Measurements from ENCODE around the gene IMPG2. TPM values are rescaled to one million over a fixed set of nuclear protein-coding genes. Genes with fewer than 3 reads are reported as not detected.

Gene IMPG2
- total RNA-seq, 1 donor from 2014 or later, result 0.29 TPM

GRCh38 chr3:101244212-101244575 is 76.2 kb downstream of the IMPG2 start:
- no peaks in the 10 kb centered on the region for H3K9me3 ChIP-seq
- intact Hi-C loops (cut with DNase I), result no loop called here
- TF ChIP-seq, protein P1, sequence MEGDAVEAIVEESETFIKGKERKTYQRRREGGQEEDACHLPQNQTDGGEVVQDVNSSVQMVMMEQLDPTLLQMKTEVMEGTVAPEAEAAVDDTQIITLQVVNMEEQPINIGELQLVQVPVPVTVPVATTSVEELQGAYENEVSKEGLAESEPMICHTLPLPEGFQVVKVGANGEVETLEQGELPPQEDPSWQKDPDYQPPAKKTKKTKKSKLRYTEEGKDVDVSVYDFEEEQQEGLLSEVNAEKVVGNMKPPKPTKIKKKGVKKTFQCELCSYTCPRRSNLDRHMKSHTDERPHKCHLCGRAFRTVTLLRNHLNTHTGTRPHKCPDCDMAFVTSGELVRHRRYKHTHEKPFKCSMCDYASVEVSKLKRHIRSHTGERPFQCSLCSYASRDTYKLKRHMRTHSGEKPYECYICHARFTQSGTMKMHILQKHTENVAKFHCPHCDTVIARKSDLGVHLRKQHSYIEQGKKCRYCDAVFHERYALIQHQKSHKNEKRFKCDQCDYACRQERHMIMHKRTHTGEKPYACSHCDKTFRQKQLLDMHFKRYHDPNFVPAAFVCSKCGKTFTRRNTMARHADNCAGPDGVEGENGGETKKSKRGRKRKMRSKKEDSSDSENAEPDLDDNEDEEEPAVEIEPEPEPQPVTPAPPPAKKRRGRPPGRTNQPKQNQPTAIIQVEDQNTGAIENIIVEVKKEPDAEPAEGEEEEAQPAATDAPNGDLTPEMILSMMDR (IDR thresholded peaks at IDR 0.05), result no peak
- H3K4me1 ChIP-seq, result no peaks in the 10 kb centered on the region
- no peaks in the 10 kb centered on the region for H3K27me3 ChIP-seq
- no peaks in the 10 kb centered on the region for H3K36me3 ChIP-seq
- DNase-seq (no peak), ATAC-seq (no peak)
- no peak overlapping the region for H3K27ac ChIP-seq
- H3K4me3 ChIP-seq, result no peak overlapping the region

DNA sequence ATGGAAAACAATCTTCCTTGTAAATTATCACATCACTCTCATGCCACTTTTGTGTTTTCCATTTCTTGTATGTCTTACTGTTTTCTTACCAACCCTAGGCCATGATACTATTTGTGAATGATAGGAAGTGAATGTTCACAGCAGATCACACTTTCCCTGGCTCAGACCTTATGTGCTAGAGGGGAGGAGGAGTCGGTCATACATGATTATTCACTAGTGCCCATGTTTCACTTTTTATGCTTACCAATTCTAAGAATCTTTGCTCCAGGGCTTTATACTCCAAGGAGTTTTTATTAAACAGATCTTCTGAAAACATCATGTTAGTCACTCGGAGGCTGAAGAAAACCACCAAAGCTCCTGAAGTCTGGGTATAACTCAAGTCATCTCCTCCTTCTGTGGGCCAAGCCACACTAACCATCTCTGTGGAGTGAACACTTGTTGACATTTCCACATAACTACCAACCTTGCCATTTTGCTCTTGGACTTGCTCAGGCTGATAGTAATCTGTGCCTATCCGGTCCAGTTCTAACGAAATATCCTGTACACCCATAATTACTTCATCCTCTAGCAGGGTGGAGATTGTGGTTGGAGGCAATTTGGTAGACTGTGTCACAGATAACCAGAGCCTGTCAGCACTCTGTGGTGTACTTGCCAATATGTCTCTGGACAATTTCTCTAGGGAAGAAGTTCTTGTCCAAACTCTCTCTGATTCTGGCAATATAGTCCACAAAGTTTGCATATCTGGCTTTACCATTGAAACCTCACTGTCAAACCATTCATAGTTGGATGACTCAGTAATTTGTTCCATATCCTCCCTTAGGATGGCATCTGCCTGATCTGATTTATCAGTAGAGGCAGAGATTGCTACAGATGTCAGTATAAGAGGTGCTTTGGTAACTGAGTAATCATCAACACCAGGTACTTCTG is 76.8 kb downstream of the IMPG2 start:
- TF ChIP-seq, protein P1 (IDR thresholded peaks at IDR 0.05), result no peak
- no peaks in the 10 kb centered on the region for H3K27me3 ChIP-seq
- no peaks in the 10 kb centered on the region for H3K9me3 ChIP-seq
- intact Hi-C loops (cut with DNase I), result no loop called here
- DNase-seq (no peak), ATAC-seq (no peak)
- H3K27ac ChIP-seq, result no peak overlapping the region
- no peaks in the 10 kb centered on the region for H3K4me1 ChIP-seq
- no peak overlapping the region for H3K4me3 ChIP-seq
- H3K36me3 ChIP-seq, result no peaks in the 10 kb centered on the region

- DNase-seq, result no peak
- Histone ChIP-seq H3K9me3 (no peaks in the 10 kb centered on the region), H3K4me1 (no peaks in the 10 kb centered on the region), H3K27me3 (no peaks in the 10 kb centered on the region), H3K36me3 (no peaks in the 10 kb centered on the region), H3K4me3 (no peak overlapping the region), H3K27ac (no peak overlapping the region)
- intact Hi-C loops (cut with DNase I), result no loop called here
- no peak for ATAC-seq
- TF ChIP-seq, protein P1 (IDR thresholded peaks at IDR 0.05), result no peak
These were observed 79.5 kb downstream of the IMPG2 start for GRCh38 chr3:101240719-101241399.

DNA sequence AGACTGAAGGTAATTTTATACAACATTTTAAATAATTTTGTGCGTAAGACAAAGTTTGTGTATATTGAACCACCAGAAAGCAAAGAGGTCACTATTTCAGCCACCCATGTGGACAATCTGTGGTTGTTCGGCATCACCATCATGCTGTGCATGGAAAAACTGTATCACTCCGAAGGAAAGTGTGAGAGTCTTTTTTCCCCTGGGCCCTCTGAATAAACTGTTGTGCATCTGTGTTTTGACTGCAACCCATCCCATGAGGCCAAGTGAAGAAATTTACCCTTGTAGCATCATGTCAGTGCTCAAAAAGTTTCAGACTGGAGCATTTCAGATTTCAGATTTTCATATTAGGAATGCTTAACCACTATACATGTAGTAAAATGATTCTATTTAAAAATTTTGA is 85.3 kb downstream of the IMPG2 start:
- no peak for ATAC-seq
- H3K27ac ChIP-seq, result no peak overlapping the region
- no peak overlapping the region for H3K4me3 ChIP-seq
- TF ChIP-seq, protein P1 (IDR thresholded peaks at IDR 0.05), result no peak
- intact Hi-C loops (cut with DNase I), result no loop called here
- no peaks in the 10 kb centered on the region for H3K27me3 ChIP-seq
- no peak for DNase-seq
- no peaks in the 10 kb centered on the region for H3K4me1 ChIP-seq
- no peaks in the 10 kb centered on the region for H3K9me3 ChIP-seq
- H3K36me3 ChIP-seq, result no peaks in the 10 kb centered on the region

DNA sequence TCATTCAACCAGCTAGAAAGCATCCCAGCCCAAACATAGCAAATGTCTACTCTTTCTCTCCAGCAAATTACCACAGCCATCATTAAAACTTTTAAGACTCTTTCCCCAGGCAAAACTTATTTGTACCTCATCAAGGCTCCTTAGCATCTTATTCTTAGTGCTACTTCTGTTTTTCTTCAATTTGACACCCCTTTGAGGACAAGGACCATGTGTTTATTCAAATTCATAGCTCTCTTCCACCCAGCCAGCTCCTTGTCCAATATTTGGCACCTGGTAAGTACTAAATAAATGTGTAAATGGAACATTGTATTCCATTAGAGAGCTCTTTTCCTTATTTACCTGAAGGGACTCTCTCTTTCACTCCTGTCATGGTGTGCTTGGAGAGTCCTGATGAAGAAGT is 89.8 kb downstream of the IMPG2 start:
- intact Hi-C loops (cut with DNase I), result no loop called here
- TF ChIP-seq, protein P1 (IDR thresholded peaks at IDR 0.05), result no peak
- H3K27me3 ChIP-seq, result no peaks in the 10 kb centered on the region
- DNase-seq, result no peak
- no peaks in the 10 kb centered on the region for H3K36me3 ChIP-seq
- H3K4me3 ChIP-seq, result no peak overlapping the region
- ATAC-seq, result no peak
- no peaks in the 10 kb centered on the region for H3K9me3 ChIP-seq
- H3K4me1 ChIP-seq, result no peaks in the 10 kb centered on the region
- no peak overlapping the region for H3K27ac ChIP-seq
